H9 (cell line): ENCODE data around the gene RGS21. TPM values are rescaled to one million over a fixed set of nuclear protein-coding genes. Genes with fewer than 3 reads are reported as not detected.

Experiments
- DNase-seq: peaks from one replicate; pipeline ENCODE4 v3.0.0-alpha.2; 2017
- H2AFZ ChIP-seq: one replicate; pipeline ENCODE4 v1.6.1; 2013; ENCODE audit warnings: mild to moderate bottlenecking, low read length, control low read depth, moderate library complexity
- H2AK5ac ChIP-seq: 2 replicates; pipeline ENCODE4 v1.6.1; 2013; ENCODE audit warnings: low read length, control low read depth, mixed read lengths; ENCODE audit not compliant: insufficient read length
- H2BK120ac ChIP-seq: one replicate; pipeline ENCODE4 v1.6.1; 2013; ENCODE audit warnings: low read depth, mild to moderate bottlenecking, low read length, control low read depth, inconsistent platforms; ENCODE audit not compliant: poor library complexity, severe bottlenecking
- H2BK12ac ChIP-seq: 2 replicates; pipeline ENCODE4 v1.6.1; 2013; ENCODE audit warnings: low read length, control low read depth, mixed read lengths, low read depth; ENCODE audit not compliant: insufficient read length
- H2BK15ac ChIP-seq: 2 replicates; pipeline ENCODE4 v1.6.1; 2013; ENCODE audit warnings: low read depth, low read length, control low read depth
- H2BK20ac ChIP-seq: one replicate; pipeline ENCODE4 v1.6.1; 2013; ENCODE audit warnings: low read depth, mild to moderate bottlenecking, low read length, control low read depth, inconsistent platforms; ENCODE audit not compliant: poor library complexity, severe bottlenecking
- H2BK5ac ChIP-seq: 2 replicates; pipeline ENCODE4 v1.6.1; 2013; ENCODE audit warnings: low read length, control low read depth, mixed read lengths; ENCODE audit not compliant: insufficient read length
- H3K14ac ChIP-seq: 2 replicates; pipeline ENCODE4 v1.6.1; 2013; ENCODE audit warnings: low read length, control low read depth; ENCODE audit not compliant: insufficient read depth
- H3K18ac ChIP-seq: 2 replicates; pipeline ENCODE4 v1.6.1; 2013; ENCODE audit warnings: low read depth, mild to moderate bottlenecking, mixed read lengths, low read length, control low read depth; ENCODE audit not compliant: insufficient read length
- H3K23ac ChIP-seq: 2 replicates; pipeline ENCODE4 v1.6.1; 2013; ENCODE audit warnings: low read length, control low read depth, mixed read lengths, low read depth; ENCODE audit not compliant: insufficient read length
- H3K23me2 ChIP-seq: 2 replicates; pipeline ENCODE4 v1.6.1; 2013; ENCODE audit warnings: low read depth, mild to moderate bottlenecking, mixed read lengths, low read length, control low read depth; ENCODE audit not compliant: insufficient read length, poor library complexity, severe bottlenecking
- H3K27ac ChIP-seq: 2 replicates; pipeline ENCODE4 v1.5.1; 2013; ENCODE audit warnings: low read length, control low read depth, mixed read lengths, low read depth; ENCODE audit not compliant: insufficient read length
- H3K27me3 ChIP-seq: 2 replicates; pipeline ENCODE4 v1.6.1; 2013; ENCODE audit warnings: low read length, control low read depth, inconsistent platforms; ENCODE audit not compliant: insufficient read depth
- H3K4ac ChIP-seq: 2 replicates; pipeline ENCODE4 v1.6.1; 2013; ENCODE audit warnings: low read depth, mild to moderate bottlenecking, control low read depth, inconsistent platforms, low read length, moderate library complexity
- H3K4me1 ChIP-seq: 2 replicates; pipeline ENCODE4 v1.6.1; 2013; ENCODE audit warnings: low read length, control low read depth, inconsistent platforms; ENCODE audit not compliant: insufficient read depth
- H3K4me2 ChIP-seq: 2 replicates; pipeline ENCODE4 v1.6.1; 2013; ENCODE audit warnings: low read length, control low read depth, mixed read lengths; ENCODE audit not compliant: insufficient read length, insufficient read depth
- H3K56ac ChIP-seq: 2 replicates; pipeline ENCODE4 v1.6.1; 2013; ENCODE audit warnings: low read depth, mild to moderate bottlenecking, mixed read lengths, low read length, control low read depth; ENCODE audit not compliant: insufficient read length
- H3K79me1 ChIP-seq: 2 replicates; pipeline ENCODE4 v1.6.1; 2013; ENCODE audit warnings: low read depth, mild to moderate bottlenecking, moderate library complexity, low read length, control low read depth, inconsistent platforms; ENCODE audit not compliant: insufficient read depth, poor library complexity, severe bottlenecking
- H3K79me2 ChIP-seq: 2 replicates; pipeline ENCODE4 v1.6.1; 2013; ENCODE audit warnings: low read length, control low read depth, inconsistent platforms; ENCODE audit not compliant: insufficient read depth
- H3K9ac ChIP-seq: 2 replicates; pipeline ENCODE4 v1.6.1; 2013; ENCODE audit warnings: low read length, control low read depth, mixed read lengths; ENCODE audit not compliant: insufficient read length; ENCODE audit errors: extremely low read depth
- H3K9me3 ChIP-seq: one replicate; pipeline ENCODE4 v1.6.1; 2013; ENCODE audit warnings: low read depth, low read length, inconsistent platforms; ENCODE audit not compliant: control insufficient read depth
- H3T11ph ChIP-seq: one replicate; pipeline ENCODE4 v1.6.1; 2013; ENCODE audit warnings: mild to moderate bottlenecking, low read length, control low read depth, inconsistent platforms
- H4K20me1 ChIP-seq: one replicate; pipeline ENCODE4 v1.6.1; 2013; ENCODE audit not compliant: control insufficient read depth, insufficient read length, insufficient read depth
- H4K5ac ChIP-seq: 2 replicates; pipeline ENCODE4 v1.6.1; 2013; ENCODE audit warnings: low read depth, mild to moderate bottlenecking, mixed read lengths, low read length, control low read depth; ENCODE audit not compliant: insufficient read length
- H4K8ac ChIP-seq: replicated peaks from 2 replicates; pipeline ENCODE4 v1.6.1; 2013; ENCODE audit warnings: low read length, control low read depth, mixed read lengths, low read depth; ENCODE audit not compliant: insufficient read length
- H4K91ac ChIP-seq: 2 replicates; pipeline ENCODE4 v1.6.1; 2013; ENCODE audit warnings: low read depth, mild to moderate bottlenecking, moderate library complexity, mixed read lengths, low read length, control low read depth; ENCODE audit not compliant: insufficient read length
- H3K27ac Mint-ChIP-seq, 3 experiments: 2 replicates in 2 of 3; 3 replicates in 1 of 3; pipeline ENCODE4 v1.8.0; 2020 to 2021; ENCODE audit warnings: mixed read lengths in 3 of 3, mild to moderate bottlenecking in 1 of 3, moderate library complexity in 1 of 3
- H3K27me3 Mint-ChIP-seq: 2 replicates; pipeline ENCODE4 v1.8.0; 2021; ENCODE audit warnings: low read depth, mild to moderate bottlenecking, moderate library complexity, mixed read lengths
- H3K36me3 Mint-ChIP-seq, 3 experiments: 2 replicates in 2 of 3; 3 replicates in 1 of 3; pipeline ENCODE4 v1.8.0; 2020 to 2021; ENCODE audit warnings: low read depth in 3 of 3, mixed read lengths in 3 of 3; ENCODE audit not compliant: insufficient read depth in 1 of 3
- H3K4me1 Mint-ChIP-seq, 2 experiments: 2 replicates each; pipeline ENCODE4 v1.8.0; 2020; ENCODE audit warnings: mixed read lengths in 2 of 2
- H3K4me3 Mint-ChIP-seq, 2 experiments: 2 replicates in 1 of 2; 3 replicates in 1 of 2; pipeline ENCODE4 v1.8.0; 2020 to 2021; ENCODE audit warnings: mild to moderate bottlenecking in 2 of 2, mixed read lengths in 2 of 2, moderate library complexity in 1 of 2
- H3K9me3 Mint-ChIP-seq, 2 experiments: 2 replicates in 1 of 2; 3 replicates in 1 of 2; pipeline ENCODE4 v1.8.0; 2020; ENCODE audit warnings: mild to moderate bottlenecking in 2 of 2, mixed read lengths in 2 of 2, moderate library complexity in 1 of 2
- CTCF ChIP-seq: fragments of 200-600 bp; sonication (generic); conservative IDR thresholded peaks from 3 replicates; pipeline ENCODE4 v1.8.0; 2021; ENCODE audit warnings: antibody characterized with exemption, mild to moderate bottlenecking
- WGBS: extraction: QIAGEN DNeasy Blood & Tissue Kit; methylation state at CpG from one replicate; pipeline ENCODE4 v1.1.7; 2013; ENCODE audit warnings: missing lambda C conversion rate, low lambda C conversion rate, mixed read lengths; ENCODE audit not compliant: insufficient read length; ENCODE audit errors: extremely low coverage; 5-methylcytosine and 5-hydroxymethylcytosine counted together
- total RNA-seq: library from RNA; stranded (reverse); gene quantifications from 2 replicates; pipeline ENCODE4 v1.2.1, GENCODE V29; 2021

RGS21 gene
- total RNA-seq, 1 experiment from 2014 or later, result not detected

GRCh38 chr1:192284927-192285326, 31.9 kb upstream of the RGS21 start:
- H3K4me3 Mint-ChIP-seq, result no peak overlapping the region
- Histone ChIP-seq H2AFZ (no peak overlapping the region), H3K27me3 (no peaks in the 10 kb centered on the region), H2BK120ac (no peak overlapping the region), H4K8ac (no peak overlapping the region), H3K23ac (no peak overlapping the region), H3K79me1 (no peaks in the 10 kb centered on the region), H2BK20ac (no peak overlapping the region), H3K27ac (no peak overlapping the region), H3K9ac (no peak overlapping the region), H3K56ac (no peak overlapping the region), H4K91ac (no peak overlapping the region), H3K4me1 (no peaks in the 10 kb centered on the region), H3K14ac (no peak overlapping the region), H2BK12ac (no peak overlapping the region), H3K4ac (no peak overlapping the region), H4K20me1 (no peaks in the 10 kb centered on the region), H4K5ac (no peak overlapping the region), H2BK15ac (no peak overlapping the region), H3K18ac (no peak overlapping the region), H3T11ph (no peak overlapping the region), H3K23me2 (no peaks in the 10 kb centered on the region), H3K9me3 (no peaks in the 10 kb centered on the region), H2BK5ac (no peak overlapping the region), H2AK5ac (no peak overlapping the region), H3K4me2 (no peak overlapping the region), H3K79me2 (no peaks in the 10 kb centered on the region)
- no peaks in the 10 kb centered on the region for H3K27me3 Mint-ChIP-seq
- no peak for TF ChIP-seq CTCF
- no peak for DNase-seq
- peaks cover 2 to 7% of the 10 kb centered on the region in 2 experiments; a peak in 2 of 4 replicates for H3K4me1 Mint-ChIP-seq
- H3K9me3 Mint-ChIP-seq, result peaks cover 25 to 44% of the 10 kb centered on the region in 2 experiments
- H3K27ac Mint-ChIP-seq, result no peak overlapping the region
- peaks cover 3 to 32% (median 10%) of the 10 kb centered on the region in 3 experiments; a peak in 6 of 7 replicates for H3K36me3 Mint-ChIP-seq
- no CpG with 5 or more reads among the region's 2 CpGs for WGBS
